ENCODE data around the gene PEG3.
"Not testable (repeated sequence)": the region's sequence is repeated elsewhere in the genome, so short reads cannot be mapped to it uniquely, and the experiment has no call there.

The PEG3 gene

DNA sequence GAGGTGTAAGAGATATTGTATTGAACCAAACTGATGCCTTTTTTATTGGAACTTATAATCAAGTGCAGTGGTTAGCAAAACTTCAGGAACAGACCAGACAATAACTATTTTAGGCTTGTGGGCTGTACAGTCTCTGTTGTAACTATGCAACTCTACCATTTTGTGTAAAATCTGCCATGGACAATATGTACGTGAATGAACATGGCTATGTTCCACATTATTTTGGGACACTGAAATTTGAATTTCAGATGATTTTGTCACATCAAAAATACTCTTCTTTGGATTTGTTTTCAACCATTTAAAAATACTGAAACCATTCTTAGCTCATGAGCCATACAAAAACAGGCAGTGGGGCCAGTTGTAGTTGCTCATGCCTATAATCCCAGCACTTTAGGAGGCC is 27.9 kb upstream of the PEG3 start:
- DNase-seq (ENCODE audit: low spot score) (no peak), ATAC-seq (ENCODE audit: low read depth) (no peak)
- TF ChIP-seq, protein P1, sequence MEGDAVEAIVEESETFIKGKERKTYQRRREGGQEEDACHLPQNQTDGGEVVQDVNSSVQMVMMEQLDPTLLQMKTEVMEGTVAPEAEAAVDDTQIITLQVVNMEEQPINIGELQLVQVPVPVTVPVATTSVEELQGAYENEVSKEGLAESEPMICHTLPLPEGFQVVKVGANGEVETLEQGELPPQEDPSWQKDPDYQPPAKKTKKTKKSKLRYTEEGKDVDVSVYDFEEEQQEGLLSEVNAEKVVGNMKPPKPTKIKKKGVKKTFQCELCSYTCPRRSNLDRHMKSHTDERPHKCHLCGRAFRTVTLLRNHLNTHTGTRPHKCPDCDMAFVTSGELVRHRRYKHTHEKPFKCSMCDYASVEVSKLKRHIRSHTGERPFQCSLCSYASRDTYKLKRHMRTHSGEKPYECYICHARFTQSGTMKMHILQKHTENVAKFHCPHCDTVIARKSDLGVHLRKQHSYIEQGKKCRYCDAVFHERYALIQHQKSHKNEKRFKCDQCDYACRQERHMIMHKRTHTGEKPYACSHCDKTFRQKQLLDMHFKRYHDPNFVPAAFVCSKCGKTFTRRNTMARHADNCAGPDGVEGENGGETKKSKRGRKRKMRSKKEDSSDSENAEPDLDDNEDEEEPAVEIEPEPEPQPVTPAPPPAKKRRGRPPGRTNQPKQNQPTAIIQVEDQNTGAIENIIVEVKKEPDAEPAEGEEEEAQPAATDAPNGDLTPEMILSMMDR (IDR thresholded peaks at IDR 0.05; ENCODE audit: poor library complexity, severe bottlenecking): no peak

GRCh38 chr19:56866538-56866937 is 26.0 kb upstream of the PEG3 start:
- H3K27ac ChIP-seq (ENCODE audit: poor library complexity, severe bottlenecking): no peak overlapping the region
- H3K9me3 ChIP-seq (ENCODE audit: severe bottlenecking): no peaks in the 10 kb centered on the region
- no peaks in the 10 kb centered on the region for H3K4me1 ChIP-seq (ENCODE audit: insufficient read depth, poor library complexity, severe bottlenecking)
- H3K4me3 ChIP-seq (ENCODE audit: severe bottlenecking): no peak overlapping the region
- ATAC-seq (ENCODE audit: low read depth) (no peak), DNase-seq (ENCODE audit: low spot score) (no peak)
- H3K36me3 ChIP-seq (ENCODE audit: low read depth): no peaks in the 10 kb centered on the region
- TF ChIP-seq, protein P1 (IDR thresholded peaks at IDR 0.05; ENCODE audit: poor library complexity, severe bottlenecking): no peak
- no peaks in the 10 kb centered on the region for H3K27me3 ChIP-seq (ENCODE audit: insufficient read depth, poor library complexity, severe bottlenecking)

More for the DNA sequence above, 27.9 kb upstream of the PEG3 start:
- Histone ChIP-seq H3K27me3 (ENCODE audit: insufficient read depth, poor library complexity, severe bottlenecking) (no peaks in the 10 kb centered on the region), H3K4me1 (ENCODE audit: insufficient read depth, poor library complexity, severe bottlenecking) (no peaks in the 10 kb centered on the region), H3K9me3 (ENCODE audit: severe bottlenecking) (no peaks in the 10 kb centered on the region), H3K4me3 (ENCODE audit: severe bottlenecking) (no peak overlapping the region), H3K36me3 (ENCODE audit: low read depth) (no peaks in the 10 kb centered on the region), H3K27ac (ENCODE audit: poor library complexity, severe bottlenecking) (no peak overlapping the region)

DNA sequence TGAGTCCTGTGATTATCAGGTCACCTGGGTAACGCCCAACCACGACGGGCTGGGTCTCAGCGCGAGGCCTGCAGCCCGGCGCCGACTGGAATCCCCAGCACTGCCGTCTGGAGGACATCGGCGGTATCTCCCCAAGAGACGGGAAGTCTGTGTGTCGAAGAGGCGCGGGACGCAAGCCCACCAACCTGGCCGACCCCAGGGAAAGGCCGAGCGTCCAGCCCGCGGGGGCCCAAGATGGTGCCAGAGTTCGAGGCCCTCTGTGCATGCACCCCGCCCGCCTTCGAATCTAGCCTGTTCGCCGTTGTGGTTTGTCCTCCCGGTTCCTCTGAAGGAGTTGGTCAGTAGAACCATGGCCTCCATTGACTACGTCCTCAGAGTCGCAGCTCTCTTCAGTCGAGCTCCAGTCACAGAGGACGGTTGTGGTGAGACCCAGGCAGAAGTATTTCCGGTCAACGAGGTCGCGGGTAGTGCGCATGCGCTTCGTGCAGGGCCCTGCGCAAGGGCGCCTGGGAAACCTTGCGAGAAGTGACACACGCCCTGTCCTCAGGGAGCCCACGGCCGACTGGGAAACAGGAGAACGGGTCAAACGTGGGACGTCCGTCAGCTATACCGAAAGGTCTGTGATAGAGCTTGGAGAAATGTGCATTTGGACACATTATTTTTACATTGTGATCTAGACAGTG is 24.1 kb upstream of the PEG3 start:
- ATAC-seq (ENCODE audit: low read depth): no peak
- Histone ChIP-seq H3K27ac (ENCODE audit: poor library complexity, severe bottlenecking) (no peak overlapping the region), H3K4me3 (ENCODE audit: severe bottlenecking) (no peak overlapping the region), H3K4me1 (ENCODE audit: insufficient read depth, poor library complexity, severe bottlenecking) (no peaks in the 10 kb centered on the region), H3K9me3 (ENCODE audit: severe bottlenecking) (peaks cover 2% of the 10 kb centered on the region), H3K27me3 (ENCODE audit: insufficient read depth, poor library complexity, severe bottlenecking) (no peaks in the 10 kb centered on the region), H3K36me3 (ENCODE audit: low read depth) (no peaks in the 10 kb centered on the region)
- DNase-seq (ENCODE audit: low spot score): no peak
- TF ChIP-seq, protein P1 (IDR thresholded peaks at IDR 0.05; ENCODE audit: poor library complexity, severe bottlenecking): no peak

DNA sequence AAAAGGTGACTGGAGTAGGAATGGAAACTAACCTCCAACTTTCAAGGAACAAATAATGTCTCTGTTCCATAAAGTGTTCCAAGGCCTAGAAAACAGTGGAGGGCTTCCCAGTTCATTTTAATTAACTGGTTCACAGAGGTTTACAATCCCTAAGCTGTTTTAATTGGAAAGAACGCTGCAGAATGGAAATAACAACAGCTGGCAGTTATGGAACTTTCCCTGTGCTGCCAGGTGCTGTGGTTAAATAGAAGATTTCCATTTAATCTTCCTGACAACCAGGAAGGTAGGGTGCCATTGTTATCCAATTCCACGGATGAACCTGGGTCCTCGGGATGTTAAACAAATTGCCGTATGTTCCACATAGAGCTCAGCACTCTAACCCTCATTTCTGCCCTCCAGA is 22.2 kb upstream of the PEG3 start:
- no peak for DNase-seq (ENCODE audit: low spot score)
- Histone ChIP-seq H3K9me3 (ENCODE audit: severe bottlenecking) (peaks cover 2% of the 10 kb centered on the region), H3K27ac (ENCODE audit: poor library complexity, severe bottlenecking) (no peak overlapping the region), H3K27me3 (ENCODE audit: insufficient read depth, poor library complexity, severe bottlenecking) (no peaks in the 10 kb centered on the region), H3K4me3 (ENCODE audit: severe bottlenecking) (no peak overlapping the region), H3K4me1 (ENCODE audit: insufficient read depth, poor library complexity, severe bottlenecking) (no peaks in the 10 kb centered on the region), H3K36me3 (ENCODE audit: low read depth) (no peaks in the 10 kb centered on the region)
- TF ChIP-seq, protein P1 (IDR thresholded peaks at IDR 0.05; ENCODE audit: poor library complexity, severe bottlenecking): no peak
- ATAC-seq (ENCODE audit: low read depth): no peak

DNA sequence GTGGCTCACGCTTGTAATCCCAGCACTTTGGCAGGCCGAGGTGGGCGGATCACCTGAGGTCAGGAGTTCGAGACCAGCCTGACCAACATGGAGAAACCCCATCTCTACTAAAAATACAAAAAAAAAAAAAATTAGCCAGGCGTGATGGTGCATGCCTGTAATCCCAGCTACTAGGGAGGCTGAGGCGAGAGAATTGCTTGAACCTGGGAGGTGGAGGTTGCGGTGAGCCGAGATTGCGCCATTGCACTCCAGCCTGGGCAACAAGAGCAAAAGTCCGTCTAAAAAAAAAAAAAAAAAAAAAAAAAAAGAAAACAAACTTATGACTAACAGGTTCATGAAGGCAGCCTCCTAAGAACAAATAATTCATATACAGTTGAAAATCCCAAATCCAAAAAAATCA is 19.9 kb upstream of the PEG3 start:
- not testable (repeated sequence) for DNase-seq (ENCODE audit: low spot score); H3K27me3 ChIP-seq (ENCODE audit: insufficient read depth, poor library complexity, severe bottlenecking); H3K36me3 ChIP-seq (ENCODE audit: low read depth); H3K4me1 ChIP-seq (ENCODE audit: insufficient read depth, poor library complexity, severe bottlenecking); ATAC-seq (ENCODE audit: low read depth); H3K27ac ChIP-seq (ENCODE audit: poor library complexity, severe bottlenecking); H3K9me3 ChIP-seq (ENCODE audit: severe bottlenecking); H3K4me3 ChIP-seq (ENCODE audit: severe bottlenecking)
